Stimulated activated CD4-positive, alpha-beta T cell treated with anti-CD3 and anti-CD28 coated beads, TNF-alpha, amount 100 ng/mL, for 4 hours (primary cell): ENCODE data around the gene SYMPK.
A peak's percentile ranks its signal among the peaks of the same experiment; 100 is the strongest.
"Not testable (repeated sequence)": the region's sequence is repeated elsewhere in the genome, so short reads cannot be mapped to it uniquely, and the experiment has no call there.

Experiments
- DNase-seq, 3 experiments: peaks; one replicate each; pipeline ENCODE4 v3.0.0-alpha.2; 2020; ENCODE audit warnings: low read depth in 3 of 3

The SYMPK gene

DNA sequence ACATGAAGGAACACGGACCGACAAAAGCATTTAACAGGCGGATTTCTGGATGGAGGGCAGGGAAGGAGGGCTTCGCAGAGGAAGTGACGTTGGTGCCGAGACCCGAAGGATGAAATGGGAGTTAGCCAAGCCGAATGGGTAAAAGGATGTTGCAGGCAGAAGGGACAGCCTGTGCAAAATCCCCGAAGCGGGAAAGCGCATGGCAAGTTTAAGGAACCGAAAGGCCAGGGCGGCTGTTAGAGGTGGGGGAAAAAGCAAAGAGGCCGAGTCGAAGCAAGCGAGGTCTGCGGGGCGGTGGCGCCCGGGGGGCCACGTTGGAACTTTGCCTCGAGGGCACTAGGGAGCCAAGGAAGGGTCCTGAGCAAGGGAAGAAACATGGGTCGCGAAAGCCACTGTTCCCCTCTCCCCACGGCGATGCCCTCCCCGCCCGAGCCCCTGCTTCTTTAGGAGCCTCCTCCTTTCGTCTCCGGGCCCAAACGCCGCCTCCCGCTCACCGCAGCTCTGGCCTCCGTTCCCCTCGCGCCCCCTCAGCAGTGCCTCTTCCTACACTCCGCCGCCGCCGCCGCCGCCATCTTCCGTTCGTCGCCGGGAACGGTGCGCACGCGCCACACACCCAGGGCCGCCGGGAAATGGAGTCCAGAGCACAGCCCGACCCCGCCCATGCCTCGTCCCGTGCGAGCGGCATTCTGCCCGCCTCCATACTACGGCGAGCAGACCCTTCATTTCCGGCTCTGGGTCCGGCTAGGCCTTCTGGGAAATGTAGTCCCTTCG lies at the start of gene SYMPK:
Gene SYMPK (minus strand): TSS at position 584 of the 771 bp plus-strand sequence. CDS start 8,652 bp downstream, outside the sequence.
- DNase-seq = peak; percentile 92 to 99 (median 97)

DNA sequence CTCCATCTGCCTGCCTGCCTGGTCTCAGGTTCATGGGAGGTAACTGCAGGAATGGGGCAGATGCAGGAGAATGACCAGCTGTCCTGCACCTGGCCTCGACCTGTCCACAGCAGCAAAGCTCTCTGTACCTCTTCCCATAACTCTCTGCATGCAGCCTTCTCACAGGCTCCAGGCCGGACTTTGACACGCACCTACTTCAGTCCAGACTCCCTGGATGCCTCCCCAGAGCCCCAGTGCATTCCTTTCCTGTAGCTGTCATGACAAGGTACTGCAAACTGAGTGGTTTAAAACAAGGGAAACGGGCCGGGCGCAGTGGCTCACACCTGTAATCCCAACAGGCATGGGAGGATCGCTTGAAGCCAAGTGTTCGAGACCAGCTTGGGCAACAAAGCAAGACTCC lies 48.3 kb upstream of the SYMPK start:
- DNase-seq = no peak

DNA sequence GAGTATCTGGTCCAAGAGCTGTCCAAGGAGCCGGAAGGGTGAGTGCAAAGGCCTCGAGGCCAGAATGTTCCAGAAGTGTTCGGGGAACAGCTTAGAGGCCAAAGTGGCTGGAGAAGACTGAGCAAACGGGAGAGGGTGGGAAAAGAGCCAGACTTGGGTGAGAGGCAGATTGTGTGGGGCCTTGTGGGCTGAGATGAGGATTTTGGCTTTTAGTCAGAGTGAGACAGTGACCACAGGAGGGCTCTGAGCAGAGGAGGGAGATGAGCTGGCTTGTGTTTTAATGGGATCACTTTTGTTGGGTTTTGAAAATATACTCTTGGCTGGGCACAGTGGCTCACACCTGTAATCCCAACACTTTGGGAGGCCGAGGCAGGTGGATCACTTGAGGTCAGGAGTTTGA lies 46.0 kb upstream of the SYMPK start:
- DNase-seq = no peak

DNA sequence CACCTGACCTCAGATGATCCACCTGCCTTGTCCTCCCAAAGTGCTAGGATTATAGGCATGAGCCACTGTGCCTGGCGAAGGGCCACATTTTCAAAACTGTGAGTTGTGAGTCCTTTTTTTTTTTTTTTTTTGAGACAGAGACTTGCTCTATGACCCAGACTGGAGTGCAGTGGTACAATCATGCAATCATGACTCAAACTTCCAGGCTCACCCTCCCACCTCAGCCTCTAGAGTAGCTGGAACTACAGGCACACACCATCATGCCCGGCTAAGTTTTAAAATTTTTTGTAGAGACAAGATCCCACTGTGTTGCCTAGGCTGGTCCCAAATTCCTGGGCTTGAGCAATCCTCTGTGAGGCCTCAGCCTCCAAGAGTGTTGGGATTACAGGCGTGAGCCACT lies 43.3 kb upstream of the SYMPK start:
- no peak for DNase-seq

DNA sequence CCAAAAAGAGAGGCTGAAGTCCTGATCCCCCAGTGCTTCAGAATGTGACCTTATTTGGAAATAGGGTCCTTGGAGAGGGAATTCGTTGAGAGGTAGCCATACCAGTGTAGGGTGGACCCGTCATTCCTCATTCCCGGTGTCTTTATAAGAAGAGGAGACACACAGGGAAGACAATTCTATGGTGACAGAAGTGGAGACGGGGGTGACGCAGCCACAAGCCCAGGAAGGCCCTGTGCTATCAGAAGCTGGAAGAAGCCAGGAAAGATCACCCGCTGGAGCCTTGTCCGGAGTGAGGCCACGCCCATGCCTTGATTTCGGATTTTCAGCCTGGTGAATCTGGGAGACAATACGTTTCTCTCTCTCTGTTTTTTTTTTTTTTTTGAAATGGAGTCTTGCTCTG lies 42.1 kb upstream of the SYMPK start:
- no peak for DNase-seq

DNA sequence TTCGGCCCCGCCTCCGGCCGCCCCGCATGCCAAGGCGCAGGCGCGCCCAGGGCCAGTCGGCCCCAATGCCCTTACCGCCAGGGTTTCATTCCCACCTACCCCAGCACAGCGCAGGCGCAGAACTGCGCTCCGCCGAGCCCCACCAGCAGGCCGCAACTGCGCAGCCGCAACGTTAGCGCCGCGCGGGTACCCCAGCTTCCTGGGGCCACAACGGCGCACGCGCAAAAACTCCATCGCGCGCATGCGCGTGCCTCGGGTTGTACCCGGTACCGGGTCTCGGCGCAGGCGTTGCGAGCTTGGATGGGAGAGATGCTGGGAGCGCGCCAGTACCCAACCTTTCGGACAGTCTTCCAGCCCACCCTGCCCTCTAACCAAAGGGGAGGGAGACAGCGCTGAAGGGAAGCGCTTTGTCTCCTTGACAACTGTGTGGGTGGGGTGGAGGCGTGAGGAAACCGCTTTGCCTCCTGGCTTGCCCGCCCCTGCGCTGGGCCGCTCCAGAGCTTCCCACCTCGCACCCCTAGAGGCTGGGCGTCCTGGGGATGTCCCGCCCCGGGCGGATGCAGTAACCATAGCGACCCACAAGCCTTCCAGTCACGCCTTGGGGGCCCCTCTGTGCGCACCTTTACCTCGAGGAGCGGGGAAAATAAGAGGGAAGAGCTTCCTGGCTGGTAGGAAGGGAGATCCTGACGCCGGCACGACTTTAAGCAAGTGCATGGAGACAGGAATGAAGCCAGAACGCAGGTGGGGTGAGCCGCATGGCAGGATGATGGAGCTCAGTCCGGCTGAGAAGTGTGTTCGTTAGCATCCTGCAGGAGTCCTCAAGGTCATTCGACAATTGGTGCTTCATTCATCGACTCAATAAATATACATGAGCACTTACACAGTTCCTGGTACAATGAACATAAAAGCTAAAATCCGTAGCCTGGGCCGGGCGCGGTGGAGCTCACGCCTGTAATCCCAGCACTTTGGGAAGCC lies 40.0 kb upstream of the SYMPK start:
- peak; percentile 99 for DNase-seq

DNA sequence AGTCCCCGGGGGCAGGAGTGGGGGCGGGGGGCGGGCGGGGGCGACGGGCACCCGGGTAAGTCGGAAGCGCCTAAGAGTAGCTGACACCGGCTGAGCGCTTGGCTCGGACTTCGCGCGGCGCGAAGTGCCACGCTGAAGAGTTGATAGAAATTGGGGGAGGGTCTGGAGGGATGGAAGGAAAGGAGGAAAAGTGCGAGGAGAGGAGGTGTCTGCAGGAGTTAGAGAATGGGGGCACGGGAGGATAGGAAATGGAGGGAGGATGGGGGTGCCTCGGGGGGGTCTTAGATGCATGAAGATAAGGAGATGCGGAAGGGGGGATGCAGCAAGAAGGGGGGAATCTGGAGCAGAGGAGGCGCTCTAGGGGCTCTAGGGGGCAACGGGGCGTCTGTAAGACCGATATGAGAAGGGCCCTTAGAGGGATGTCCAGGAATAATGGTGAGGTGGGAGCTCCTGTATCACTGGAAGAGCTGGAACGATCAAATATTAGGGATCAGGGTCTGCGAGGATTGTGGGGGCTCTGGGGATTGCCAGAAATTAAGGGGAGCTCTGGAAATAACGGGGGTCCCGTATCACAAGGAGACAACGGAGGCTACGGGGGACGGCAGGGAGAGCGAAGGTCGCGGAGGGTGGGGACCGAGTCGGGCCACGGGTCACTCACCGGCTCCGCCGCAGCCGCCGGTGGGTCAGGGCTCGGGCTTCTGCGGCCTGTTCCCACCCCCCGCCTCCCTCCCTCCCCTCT lies 39.1 kb upstream of the SYMPK start, which contains the start of gene MYPOP:
Gene MYPOP (minus strand): TSS at position 702 of the 739 bp plus-strand sequence. CDS start 840 bp downstream, outside the sequence.
- DNase-seq = no peak

DNA sequence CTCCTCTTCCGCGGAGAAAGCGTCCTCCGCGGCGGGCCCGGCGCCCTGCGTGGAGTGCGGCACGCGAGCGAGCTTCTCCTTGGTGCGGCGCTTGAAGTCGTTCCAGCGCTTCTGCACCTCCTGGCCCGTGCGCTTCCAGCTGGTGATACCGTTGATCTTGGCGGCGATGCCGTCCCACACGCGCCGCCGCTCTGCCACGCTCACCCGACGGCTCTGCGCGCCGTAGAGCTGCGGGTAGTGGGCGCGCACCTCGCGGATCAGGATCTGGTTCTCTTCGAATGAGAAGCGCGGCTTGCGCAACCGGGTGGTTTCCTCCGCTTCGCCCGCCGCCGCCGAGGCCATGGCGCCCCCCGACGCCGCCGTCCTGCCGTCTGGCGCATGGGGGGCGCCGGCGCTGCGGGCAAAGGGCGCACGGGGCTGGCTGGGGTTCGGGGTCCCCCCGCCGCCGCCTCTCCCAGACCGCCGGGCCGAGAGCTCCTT lies 38.5 kb upstream of the SYMPK start:
- DNase-seq = no peak

DNA sequence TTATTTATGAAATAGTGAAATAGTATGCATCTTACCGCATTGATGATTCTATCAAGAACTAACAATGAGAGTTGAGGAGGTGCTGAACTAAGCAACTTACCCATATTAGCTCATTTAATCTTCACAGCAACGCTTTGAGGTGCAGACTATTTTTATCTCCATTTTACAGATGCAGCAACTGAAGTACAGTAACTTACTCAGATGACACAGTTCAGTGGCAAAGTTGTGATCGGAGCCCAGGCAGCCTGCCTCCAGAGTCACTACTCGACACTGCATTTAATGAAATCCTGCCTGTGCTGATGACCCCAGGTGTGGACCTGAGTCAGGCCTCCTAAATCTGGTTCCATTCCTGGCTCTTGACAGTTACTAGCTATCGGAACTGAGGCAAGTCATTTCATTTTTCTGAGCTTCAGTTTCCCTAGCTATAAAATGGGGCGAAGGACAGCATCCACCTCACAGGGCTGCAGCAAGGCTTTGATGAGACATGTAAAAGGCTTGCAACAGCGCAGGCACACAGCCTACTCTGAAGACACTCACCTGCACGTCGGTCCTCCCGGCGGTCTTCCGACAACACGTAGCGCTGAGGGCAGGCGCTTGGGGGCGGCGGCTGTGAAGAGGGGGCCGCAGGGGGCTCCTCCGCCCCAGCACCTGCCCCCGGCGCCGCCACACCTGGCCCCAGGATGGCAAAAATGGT lies 37.9 kb upstream of the SYMPK start:
- no peak for DNase-seq

DNA sequence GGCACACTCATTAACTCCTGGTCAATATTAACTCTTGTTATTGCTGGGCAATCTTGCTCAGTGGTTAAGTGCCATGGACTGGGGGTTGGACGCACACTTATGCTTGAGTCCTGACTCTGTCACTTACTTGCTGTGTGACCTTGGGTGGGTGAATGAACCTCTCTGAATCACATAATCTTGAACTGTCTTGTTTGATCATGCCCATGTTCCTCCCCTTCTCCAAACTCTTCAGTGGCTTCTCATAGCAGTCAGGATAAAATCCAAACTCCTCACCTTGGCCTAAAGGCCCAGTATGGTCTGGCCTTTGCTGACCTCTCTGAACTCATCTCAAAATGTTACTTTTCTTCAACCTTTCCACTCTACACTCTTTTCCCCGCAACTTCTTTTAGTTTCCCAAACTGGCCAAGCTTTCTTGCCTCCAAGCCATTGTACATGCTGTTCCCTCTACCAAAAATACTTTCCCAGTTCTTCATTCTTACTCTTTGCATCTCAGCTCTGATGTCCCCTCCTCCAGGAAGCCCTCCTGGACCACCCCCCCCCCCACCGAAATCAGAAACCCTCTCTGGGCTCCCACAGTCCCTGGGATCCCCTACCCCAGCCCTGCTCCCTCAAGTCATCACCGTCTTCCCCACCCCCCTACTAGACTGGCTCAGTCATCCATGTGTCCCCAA lies 37.1 kb upstream of the SYMPK start:
- DNase-seq = no peak

DNA sequence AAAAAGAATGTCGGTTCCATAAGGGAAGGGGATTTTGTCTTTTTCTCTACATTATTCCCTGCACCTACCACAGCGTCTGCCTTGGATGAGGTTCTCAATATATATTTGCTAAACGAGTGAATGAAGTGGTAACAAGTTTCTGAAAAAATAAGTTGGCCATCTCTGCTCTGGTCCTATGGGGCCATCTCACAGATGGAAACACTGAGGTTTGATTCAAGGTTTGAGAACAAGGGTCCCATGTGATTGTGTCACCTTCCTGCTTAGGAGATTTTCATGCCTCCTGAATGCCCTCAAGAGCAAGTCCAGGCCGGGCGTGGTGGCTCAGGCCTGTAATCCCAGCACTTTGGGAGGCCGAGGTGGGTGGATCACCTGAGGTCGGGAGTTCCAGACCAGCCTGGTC lies 36.3 kb upstream of the SYMPK start:
- no peak for DNase-seq

DNA sequence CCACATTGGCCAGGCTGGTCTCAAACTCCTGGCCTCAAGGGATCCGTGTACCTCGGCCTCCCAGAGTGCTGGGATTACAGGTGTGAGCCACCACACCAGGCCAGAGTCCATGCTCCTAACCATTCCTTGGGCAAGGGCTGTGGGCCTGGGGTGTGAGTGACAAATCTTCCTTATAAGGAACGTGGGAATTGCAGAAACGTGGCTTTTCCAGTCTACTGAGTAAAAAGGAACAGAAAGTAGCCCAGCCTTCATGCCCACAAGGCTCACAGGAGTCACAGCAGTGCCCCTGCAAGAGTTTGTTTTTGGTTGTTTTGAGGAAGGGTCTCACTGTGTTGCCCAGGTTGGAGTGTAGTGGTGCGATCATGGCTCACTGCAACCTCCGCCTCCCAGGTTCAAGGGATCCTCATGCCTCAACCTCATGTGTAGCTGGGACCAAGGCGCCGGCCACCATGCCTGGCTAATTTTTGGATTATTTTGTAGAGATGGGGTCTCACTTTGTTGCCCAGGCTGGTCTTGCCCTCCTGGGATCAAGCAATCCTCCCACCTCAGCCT lies 34.4 kb upstream of the SYMPK start:
- no peak for DNase-seq

DNA sequence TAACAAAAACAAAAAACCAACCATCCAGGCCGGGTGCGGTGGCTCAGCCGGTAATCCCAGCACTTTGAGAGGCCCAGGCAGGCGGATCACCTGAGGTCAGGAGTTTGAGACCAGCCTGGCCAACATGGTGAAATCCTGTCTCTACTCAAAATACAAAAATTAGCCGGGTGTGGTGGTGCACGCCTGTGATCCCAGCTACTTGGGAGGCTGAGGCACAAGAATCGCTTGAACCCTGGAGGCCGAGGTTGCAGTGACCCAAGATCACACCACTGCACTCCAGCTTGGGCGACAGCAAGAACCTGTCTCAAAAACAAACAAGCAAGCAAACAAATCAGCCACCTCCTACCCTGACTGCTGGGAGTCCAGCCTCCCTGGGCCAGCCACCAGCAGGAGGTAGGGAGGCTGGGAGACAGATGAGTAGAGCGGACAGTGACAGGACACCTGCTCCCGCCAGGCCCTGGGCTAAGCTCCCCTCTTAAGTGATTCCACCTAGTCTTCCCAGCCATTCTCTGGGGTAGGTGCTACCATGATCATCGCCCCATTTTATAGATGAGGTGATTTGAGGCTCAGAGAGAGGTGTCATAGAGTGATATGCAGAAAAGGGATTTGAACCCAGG lies 33.1 kb upstream of the SYMPK start:
- not testable (repeated sequence) for DNase-seq

DNA sequence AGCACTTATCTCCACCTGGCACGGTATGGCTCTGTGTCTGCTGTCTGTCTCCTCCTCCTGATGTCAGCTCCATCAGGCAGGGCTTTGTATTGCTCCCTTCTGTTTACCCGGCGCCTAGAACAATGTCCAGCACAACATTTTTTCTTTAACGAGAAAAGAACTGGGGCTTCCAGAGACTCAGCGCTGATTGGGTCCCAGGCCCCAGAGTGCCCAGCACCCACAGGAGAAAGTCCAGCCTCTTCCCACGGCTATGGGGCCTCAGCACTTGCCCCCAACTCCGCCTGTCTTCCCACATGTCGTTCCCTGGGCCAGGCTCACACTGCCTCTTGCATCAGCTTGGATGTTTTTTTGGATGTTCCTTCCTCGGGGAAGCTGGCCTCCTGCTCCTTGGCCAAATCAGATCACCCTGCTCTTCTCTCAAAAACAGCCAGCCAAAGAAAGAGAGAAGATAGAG lies 32.6 kb upstream of the SYMPK start:
- no peak for DNase-seq

DNA sequence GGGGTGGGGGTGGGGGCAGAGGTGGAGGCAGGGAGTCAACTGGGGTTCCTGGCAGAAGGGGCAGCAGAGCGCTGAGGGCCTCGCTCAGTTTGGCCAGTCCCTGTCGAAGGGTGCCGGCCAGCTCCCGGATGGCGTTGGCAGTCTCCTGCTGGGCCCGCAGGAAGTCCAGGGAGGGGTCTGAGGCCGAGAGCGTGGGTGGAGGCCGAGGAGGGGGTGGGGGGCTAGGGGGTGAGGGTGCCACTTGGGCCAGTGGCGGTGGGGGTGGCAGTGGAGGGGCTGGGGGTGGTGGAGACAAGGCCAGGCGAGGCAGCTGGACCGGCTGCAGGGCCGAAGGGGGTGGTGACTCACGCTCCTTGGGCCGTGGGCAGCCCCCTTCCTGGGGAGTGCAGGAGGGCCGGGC lies 27.9 kb upstream of the SYMPK start:
- no peak for DNase-seq

DNA sequence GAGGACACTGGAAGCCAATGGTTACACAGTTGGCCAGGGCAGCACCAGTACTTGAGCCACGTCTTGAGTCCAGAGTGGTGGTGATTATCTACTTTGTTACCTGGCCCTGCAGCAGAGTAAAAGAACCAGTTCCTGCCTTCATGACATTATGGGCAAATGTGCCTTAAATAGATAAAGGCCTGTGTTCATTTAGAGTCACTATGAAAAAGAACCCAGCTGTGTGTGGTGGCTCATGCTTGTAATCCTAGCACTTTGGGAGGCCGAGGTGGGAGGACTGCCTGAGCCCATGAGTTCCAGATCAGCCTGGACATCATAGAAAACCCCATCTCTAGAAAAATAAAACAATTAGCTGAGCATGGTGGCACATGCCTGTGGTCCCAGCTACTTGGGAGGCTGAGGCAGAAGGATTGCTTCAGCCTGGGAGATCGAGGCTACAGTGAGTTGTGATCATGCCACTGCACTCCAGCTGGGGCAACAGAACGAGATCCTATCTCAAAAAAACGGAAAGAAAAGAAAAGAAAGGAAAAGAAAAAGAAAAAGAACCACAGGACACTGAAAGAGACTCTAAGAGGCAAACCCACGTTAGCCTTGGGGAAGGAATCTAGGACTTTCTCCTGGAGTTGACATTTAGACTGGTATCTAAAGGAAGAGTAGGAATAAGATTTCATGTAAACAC lies 26.4 kb upstream of the SYMPK start:
- DNase-seq = no peak

DNA sequence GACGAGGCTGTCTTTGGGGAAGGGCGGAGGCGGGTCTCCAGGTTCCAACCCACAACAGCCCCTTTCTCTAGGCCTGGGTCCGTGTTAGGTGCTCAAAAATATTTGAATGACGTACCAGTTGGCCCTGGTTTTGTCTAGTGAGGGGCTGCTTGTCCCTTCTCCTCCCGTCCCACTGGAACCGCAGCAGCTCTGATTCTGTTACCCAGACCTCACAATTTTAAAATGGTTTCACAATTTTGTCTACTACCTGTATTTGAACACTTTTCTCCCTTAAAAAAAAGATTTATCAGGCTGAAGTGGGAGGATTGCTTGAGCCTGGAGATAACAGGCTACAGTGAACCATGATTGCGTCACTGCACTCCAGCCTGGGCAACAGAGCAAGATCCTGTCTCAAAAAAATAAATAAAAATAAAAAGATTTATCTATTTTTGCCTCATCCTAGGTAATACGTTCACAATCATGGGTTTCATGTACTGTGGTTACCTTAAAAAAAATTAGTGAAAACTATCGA lies 24.3 kb upstream of the SYMPK start:
- no peak for DNase-seq

DNA sequence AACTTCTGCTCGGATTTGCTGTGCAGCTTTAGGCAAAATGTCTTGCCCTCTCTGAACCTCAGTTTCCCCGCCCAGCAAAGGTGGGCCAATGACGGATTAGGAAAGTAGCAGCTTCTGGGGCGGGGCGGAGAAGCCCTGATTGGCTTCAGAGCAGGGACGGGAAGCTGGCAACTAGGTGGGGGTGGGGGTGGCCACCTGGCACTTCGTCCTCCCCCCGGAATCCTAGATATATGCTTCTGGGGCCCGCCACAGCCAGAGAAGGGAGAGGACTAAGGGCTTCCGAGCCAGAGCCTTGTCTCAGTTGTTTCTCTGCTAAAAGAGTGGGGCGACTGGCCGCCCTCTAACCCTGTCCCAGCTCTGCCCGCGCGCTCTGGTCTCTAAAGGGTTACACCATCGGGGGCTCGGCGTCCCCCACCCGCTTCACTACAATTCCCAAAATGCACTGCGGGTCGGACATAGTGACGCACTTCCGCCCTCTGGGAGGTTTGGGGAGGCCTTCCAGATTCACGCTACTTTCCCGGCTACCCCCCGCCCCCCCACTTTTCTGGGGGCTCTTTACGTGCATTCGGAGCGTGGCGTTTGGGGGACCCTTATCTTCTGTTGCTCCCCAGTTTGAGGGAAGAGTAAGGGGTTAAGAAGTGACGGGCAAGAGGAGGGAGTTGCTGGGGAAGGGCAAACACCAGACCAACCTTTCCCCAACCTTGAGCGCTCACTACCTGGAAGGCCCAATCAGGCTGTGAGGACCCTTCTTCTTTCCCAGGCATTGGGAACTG lies 23.7 kb upstream of the SYMPK start:
- peak; percentile 69 to 80 (median 78) for DNase-seq
